D341Med (cell line): ENCODE data around the gene TIMP1.
A peak's percentile ranks its signal among the peaks of the same experiment; 100 is the strongest.

Experiments
- DNase-seq: peaks from one replicate; pipeline ENCODE4 v3.0.0; 2012; ENCODE audit warnings: low spot score

Gene TIMP1

DNA sequence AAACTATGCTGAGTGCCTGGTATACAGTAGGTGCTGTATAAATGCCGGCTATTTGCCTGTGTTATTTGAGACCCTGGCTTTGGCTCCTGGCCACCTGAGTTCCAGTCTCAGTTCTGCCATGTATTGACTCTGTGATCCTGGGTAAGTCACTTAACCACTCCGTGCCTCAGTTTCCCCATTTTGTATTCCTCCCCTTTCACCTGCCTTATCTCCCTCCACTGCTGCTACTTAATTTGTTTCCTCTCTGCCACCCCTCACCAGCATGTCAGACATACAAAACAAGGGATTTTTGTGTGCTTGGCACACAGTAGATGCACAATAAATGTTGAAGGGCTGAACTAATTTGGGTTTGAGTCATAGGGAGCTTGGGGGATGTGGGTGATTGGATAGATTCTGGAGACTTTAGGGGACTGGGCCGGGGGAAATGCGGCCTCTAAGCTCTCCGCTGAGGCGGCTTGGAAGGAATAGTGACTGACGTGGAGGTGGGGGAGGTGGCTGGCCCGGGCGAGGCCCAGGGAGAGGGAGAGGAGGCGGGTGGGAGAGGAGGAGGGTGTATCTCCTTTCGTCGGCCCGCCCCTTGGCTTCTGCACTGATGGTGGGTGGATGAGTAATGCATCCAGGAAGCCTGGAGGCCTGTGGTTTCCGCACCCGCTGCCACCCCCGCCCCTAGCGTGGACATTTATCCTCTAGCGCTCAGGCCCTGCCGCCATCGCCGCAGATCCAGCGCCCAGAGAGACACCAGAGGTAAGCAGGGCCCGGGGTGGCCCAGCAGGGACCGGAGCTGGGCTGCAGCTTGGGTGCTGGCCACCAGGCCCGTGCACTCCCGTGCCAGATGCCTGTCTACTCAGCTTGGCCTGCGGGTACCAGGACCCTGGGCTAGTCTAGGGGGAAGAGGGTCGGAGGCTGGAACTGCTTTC is at the start of gene TIMP1:
Gene TIMP1 (plus strand): TSS at position 706 of the 917 bp plus-strand sequence. CDS start 980 bp downstream, outside the sequence.
- DNase-seq, result peak; percentile 31

DNA sequence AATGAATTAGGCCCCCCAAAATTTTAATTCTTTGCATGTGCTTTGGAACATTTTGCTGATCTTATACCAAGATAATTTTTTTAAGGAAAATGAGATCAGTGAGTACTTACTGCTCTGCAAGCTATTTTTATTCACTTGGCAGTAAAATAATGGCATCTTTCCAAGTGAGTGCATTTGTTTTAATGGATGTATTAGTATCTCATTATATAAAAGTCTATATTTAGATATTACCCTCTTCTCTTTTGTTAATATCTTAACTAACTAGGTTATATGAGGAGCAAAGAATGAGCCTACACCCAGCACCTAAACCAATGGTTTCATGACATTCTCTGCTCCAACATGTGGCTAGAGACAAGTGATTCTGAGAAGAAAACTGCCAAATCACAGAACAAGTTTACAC is 42.4 kb upstream of the TIMP1 start:
- DNase-seq, result no peak

DNA sequence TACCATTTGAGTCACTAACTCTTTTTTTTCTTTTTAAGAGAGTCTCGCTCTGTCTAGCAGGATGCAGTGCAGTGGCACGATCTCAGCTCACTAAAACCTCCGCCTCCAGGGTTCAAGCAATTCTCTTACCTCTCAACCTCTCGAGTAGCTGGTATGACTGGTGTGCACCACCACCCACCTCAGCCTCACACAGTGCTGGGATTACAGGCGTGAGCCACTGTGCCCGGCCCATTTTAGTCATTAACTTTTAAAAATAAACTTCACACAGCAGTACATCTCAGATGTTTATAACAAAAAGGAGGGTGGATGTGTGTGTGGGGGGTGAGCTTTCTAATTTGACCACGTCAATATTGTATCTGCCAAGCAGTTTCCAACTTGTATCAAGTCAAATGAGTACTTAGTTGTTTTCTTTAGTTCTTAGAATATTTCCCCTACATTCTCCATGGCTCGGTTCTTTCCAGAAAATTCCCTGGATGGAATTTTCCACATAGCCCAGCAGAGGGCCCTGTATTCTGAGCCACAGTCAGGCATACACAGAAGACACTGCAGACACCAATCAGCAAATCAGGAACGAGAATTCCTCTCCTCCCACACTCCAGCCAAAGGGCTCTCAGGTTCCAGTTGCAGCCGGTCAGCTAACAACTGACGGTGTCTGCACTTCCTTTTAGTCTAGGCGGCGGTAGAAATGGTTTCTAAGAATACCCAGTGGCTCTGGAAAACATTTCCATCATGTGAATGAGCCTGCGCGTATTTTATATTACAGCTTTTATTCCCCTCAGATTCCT is 41.3 kb upstream of the TIMP1 start:
- DNase-seq, result peak; percentile 84

DNA sequence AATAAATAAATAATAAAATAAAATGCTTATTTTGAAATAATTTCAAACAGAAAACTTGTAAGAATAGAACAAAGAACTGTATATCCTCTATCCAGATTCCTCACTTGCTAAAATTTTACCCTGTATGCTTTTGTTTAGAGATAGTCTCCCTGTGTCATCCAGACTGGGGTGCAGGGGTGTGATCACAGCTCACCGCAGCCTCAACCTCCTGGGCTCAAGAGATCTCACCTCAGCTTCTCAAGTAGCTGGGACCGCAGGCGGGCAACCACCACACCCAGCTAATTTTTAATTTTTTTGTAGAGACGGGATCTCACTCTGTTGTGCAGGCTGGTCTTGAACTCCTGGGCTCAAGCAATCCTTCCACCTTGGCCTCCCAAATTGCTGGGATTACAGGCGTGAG is 38.7 kb upstream of the TIMP1 start:
- no peak for DNase-seq

DNA sequence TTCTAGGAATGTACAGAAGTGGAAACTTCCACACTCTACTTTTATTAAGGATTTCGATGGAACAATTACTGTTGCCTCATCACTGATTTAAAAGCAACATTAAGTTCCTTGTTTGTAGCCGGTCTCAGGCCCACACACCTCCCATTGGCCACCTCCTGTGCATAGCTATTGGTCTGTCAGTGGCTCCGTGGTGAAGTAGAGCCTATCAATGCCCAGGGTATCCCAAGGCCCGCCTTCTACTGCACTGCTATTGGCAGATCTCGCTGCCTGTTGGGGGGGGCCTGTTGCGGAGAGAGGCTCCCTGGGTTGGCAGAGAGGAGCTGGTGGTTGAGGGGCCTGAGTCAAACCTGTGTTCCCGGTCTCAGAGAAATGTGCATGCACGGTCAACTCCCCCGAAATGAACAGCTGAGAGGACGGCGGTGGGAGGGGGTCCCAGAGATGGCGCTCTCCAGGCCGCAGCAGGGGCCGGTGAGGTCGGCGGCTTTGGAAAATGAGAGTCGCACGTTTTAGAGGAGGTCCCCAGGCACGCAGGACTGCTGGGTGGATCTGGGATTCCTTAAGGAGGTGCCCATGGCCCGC is 26.1 kb upstream of the TIMP1 start:
- DNase-seq, result no peak

DNA sequence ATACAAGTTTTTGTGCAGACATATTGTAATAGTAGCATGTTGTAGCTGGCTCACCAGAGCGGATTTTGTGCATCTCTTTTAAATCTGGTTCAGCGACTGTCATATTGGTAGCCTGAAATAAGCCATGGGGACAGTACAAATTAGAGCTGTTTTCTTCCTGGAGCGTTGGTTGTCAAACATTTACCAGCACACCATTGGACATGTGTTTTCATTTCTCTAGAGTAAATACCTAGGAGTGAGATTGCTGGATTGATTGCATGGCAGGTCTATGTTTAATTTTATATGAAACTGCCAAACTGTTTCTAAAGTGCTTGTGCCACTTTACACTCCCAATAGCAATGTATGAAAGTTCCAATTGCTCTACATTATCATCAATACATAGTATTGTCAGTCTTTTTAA is 23.8 kb upstream of the TIMP1 start:
- no peak for DNase-seq

DNA sequence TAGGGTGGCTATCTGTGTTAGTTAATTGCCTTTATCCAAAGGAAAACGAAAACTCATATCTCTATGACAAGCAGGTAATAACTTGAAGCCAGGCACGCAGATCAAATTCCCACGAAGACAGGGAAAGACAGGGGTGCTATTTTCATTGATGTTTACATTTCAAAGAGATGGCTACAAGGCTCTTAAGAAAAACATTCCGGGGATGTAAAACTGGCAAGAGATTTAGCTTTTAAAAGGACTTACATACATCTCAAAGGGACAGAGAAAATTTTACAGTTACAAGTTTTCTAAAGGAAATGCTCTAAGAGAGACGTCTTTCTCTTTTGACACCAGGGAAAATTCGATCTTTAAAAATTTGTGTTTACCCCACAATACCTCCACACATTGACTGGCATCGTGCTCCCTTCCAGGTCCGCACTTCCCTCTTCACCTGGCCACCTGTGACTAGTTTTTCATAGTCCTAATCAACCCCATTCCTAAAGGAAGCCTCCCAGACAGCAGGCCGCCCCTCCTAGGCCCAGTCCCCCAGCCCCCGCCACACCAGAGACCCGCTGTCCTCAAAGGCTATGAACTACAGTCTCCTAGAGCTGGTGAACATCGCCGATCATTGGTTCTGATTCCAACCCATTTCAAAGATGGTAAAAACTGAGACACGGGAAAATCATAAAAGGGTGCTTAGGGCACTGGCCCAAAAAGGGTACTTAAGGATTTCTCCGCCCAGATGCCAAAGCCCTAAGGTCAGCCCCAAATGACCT is 21.9 kb upstream of the TIMP1 start:
- DNase-seq, result no peak

DNA sequence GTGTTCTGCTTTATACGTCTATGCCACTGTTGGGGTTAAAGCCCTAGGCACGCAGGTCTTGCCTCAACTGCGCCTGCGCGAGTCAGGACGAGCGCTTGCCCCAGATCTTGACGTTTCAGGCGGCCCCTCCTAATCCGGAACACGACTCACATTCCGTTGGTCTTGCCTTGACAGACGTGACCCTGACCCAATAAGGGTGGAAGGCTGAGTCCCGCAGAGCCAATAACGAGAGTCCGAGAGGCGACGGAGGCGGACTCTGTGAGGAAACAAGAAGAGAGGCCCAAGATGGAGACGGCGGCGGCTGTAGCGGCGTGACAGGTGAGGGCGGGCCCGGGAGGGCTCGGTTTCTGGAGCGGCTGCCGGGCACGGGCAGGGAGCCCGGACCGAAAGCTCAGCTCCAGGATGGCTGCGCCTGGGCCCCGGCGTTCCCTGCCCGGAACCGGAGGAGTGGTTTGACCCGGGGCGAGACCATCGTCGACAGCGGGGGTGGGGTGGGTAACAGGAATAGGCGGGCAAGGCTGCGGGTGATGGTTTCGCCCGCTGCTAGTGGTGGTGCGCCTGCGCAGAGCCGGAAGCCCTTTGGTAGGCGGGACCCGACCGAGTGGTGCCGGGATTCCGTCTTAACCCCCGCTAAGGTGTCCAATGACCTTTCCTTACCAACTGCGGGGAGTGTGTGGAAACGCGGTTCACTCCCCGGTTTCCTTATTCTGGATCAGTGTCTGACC is 21.1 kb upstream of the TIMP1 start, which contains the start of gene ARAF:
Gene ARAF (plus strand): TSS at position 272 of the 725 bp plus-strand sequence. CDS start 1,763 bp downstream, outside the sequence.
- peak; percentile 94 for DNase-seq

DNA sequence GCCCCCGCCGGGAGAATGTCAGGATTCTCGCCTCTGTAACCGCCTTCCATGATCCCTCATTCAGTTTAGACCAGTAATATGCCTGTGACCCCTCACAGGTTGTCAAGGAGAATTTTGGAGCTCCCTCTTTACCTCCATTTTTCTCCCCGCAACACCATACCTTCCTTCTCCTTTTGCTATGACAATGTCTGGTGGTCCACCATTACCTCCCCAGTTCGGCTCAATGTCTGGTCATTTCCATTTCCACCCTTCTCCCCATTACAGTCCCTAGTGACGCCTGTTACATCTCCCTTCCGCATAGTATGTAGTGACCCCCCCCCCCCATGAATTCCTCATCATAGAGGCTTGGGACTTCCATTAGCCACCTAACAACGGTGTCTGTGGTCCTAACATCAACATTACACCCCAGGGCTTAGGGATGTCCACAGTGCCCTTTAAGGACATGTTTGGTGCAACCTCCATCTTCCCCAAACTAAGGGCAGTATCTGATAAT is 20.5 kb upstream of the TIMP1 start:
- no peak for DNase-seq

DNA sequence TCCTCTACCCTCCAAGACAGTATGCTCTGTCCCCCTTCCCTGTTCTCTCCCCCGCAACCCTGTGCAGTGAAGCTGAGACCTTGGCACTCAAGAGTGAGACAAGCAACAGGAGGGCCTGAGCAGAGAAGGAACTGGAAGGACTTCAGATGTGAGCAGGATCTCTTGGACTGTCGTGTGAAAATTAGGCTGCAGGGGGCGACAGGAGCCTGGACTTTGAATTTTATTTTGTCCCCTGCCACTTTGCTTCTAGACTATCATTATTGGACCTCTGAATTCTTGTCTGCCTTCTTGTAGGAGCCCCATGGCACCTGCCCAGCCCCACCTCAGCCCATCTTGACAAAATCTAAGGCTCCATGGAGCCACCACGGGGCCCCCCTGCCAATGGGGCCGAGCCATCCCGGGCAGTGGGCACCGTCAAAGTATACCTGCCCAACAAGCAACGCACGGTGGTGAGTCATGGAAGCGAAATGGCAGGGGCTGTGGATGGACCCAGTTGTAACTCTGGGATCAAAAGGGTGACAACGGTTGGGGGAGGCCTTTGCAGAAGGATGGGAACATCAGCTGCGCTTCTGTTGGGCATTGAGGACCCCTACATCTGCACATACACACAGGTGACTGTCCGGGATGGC is 19.5 kb upstream of the TIMP1 start:
- DNase-seq, result no peak

DNA sequence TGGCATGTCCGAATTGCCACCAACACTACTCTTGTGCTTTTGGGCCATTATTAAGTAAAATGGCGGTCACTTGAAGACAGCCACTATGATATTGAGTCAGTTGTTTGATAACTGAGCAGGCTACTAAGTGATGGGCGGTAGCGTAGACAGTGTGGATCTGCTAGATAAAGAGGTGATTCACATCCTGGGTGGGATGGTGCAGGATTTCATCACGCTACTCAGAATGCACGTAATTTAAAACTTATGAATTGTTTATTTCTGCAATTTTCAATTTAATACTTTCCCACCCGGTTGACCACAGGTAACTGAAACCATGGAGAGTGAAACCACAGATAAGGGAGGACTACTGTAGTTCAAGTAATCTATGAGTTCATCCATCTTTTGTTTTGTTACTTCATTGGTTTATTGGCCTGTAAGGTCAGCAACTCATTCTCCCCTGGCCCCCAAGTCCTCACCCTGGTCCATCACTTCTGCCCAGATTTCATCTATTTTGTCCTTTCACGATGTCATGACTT is 18.4 kb upstream of the TIMP1 start:
- DNase-seq, result no peak

DNA sequence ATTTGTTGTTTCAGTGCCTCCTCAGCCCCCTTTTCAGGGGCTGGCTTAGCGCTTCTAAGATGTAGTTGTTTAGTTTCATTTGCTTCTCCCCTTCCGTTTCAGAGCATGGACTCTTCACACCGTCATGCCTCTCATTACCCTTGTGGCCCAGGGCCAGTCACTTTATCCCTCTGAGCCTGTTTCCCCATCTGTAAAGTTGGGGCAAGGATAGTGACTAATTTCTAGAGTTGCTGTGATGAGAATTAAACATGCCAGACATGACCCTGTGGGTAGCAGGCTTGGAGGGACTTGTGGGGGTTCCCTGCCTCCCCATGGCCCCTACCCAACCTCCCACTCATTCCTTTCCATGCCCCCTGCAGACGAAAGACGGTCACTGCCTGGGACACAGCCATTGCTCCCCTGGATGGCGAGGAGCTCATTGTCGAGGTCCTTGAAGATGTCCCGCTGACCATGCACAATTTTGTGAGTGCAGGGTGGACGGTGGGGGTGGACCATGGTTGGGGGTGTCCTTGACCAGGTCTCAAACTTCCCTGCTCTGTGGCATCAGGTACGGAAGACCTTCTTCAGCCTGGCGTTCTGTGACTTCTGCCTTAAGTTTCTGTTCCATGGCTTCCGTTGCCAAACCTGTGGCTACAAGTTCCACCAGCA is 17.7 kb upstream of the TIMP1 start:
- no peak for DNase-seq

DNA sequence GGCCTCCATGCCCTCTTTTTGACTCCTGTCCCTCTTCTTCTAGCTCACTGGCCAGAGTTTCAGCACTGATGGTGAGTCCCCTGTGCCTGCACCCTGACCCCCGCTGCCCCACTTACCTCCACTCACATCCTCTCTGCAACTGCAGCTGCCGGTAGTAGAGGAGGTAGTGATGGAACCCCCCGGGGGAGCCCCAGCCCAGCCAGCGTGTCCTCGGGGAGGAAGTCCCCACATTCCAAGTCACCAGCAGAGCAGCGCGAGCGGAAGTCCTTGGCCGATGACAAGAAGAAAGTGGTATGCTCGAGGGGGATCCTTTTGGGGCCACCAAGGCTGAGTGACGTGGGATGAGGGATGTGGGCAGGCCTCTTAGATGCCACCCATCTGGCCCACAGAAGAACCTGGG is 15.4 kb upstream of the TIMP1 start:
- DNase-seq, result no peak

DNA sequence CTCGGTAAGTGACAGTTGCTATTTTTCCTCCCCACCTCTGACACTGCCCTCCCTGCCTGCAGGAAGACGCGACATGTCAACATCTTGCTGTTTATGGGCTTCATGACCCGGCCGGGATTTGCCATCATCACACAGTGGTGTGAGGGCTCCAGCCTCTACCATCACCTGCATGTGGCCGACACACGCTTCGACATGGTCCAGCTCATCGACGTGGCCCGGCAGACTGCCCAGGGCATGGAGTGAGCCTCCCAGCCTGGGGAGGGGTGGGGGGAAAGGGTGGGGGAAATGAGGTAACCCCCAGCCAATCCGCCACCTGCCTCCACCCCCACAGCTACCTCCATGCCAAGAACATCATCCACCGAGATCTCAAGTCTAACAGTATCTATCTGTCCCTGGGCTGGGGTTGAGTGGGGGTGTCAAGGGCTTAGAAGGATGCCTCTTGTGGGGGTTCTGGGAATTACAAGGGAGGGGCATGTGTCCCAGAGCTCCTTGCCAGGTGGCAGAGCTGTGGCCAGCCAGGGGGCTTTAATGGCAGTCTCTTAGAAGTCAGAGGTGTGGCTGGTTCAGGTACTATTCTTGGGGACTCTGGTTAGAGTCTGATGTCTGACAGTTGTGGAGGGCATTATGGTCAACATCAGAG is 13.5 kb upstream of the TIMP1 start:
- DNase-seq, result peak; percentile 43

DNA sequence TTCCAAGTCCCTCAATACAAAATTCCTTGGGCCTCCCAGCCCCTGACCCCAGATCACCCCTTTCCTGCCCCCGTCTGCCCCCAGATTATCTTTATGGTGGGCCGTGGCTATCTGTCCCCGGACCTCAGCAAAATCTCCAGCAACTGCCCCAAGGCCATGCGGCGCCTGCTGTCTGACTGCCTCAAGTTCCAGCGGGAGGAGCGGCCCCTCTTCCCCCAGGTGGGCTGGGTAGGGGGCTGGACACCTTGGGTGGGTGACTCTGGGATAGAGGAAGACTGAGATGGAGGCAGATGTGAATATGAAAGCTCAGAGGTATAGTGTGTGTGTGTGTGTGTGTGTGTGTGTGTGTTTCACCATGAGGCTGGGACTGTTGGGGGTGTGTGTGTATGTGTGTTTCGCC is 11.4 kb upstream of the TIMP1 start:
- no peak for DNase-seq

DNA sequence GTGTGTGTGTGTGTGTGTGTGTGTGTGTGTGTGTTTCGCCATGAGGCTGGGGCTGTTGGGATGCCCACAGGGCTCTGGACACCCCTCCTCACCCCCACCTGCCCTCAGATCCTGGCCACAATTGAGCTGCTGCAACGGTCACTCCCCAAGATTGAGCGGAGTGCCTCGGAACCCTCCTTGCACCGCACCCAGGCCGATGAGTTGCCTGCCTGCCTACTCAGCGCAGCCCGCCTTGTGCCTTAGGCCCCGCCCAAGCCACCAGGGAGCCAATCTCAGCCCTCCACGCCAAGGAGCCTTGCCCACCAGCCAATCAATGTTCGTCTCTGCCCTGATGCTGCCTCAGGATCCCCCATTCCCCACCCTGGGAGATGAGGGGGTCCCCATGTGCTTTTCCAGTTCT is 11.0 kb upstream of the TIMP1 start:
- DNase-seq, result no peak

DNA sequence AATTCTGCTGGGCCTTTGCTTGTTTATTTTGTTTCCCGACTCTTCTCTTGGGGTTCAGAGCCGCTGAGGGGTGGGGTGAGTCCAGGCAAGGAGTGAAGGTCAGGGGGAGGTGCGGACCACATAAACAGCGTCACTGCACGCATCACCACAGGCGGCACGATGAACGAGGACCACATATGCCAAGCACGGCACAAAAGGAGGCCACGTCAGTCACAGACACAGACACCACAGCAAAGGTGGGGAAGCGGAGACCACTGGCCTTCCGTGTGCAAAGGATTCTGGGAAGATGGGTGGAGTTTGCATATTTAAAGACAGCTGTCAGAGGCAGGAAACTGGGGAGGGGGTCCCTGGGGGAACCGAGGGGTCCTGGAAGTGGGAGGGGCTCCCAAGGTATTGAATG is 10.3 kb upstream of the TIMP1 start:
- no peak for DNase-seq

DNA sequence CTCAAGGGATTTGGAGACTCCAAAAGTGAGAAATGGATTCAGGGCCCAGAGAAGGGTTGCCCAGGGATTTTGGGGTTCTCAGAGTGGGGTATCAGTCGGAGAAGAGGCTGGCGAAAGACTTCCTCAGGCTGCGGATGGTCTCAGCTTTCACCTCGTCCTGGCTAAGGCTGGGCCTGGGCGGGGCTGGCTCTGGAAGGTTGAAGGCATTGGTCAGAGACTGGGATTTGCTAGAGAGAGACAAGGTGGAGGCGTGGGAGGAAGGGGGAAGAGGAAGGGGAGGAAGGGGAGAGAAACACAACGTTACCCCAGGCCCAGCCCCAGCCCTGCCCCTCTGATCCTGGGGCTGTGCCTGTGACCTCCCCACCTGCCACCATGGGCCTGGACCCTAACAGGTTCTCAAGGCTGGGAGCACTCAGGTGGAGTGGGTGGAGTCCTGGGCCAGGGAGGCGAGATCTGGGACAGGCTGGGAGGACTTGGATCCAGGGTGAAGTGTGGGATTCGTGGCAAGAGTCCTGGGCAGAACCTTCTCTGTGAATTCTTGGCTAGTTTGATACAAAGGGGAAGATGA is 9.4 kb upstream of the TIMP1 start:
- DNase-seq, result no peak
